ENCODE results near the gene CNPY1. TPM values are rescaled to one million over a fixed set of nuclear protein-coding genes. Genes with fewer than 3 reads are reported as not detected.
"Not testable (repeated sequence)": the region's sequence is repeated elsewhere in the genome, so short reads cannot be mapped to it uniquely, and the experiment has no call there.

CNPY1 gene
- total RNA-seq, 1 donor from 2014 or later: not detected

GRCh38 chr7:155530601-155531000 is 15.8 kb downstream of the CNPY1 start:
- no peak for DNase-seq

- no peak for DNase-seq
These were observed 16.5 kb downstream of the CNPY1 start for GRCh38 chr7:155529845-155530244.

- DNase-seq: no peak
These were observed 17.0 kb downstream of the CNPY1 start for GRCh38 chr7:155529346-155529745.

DNA sequence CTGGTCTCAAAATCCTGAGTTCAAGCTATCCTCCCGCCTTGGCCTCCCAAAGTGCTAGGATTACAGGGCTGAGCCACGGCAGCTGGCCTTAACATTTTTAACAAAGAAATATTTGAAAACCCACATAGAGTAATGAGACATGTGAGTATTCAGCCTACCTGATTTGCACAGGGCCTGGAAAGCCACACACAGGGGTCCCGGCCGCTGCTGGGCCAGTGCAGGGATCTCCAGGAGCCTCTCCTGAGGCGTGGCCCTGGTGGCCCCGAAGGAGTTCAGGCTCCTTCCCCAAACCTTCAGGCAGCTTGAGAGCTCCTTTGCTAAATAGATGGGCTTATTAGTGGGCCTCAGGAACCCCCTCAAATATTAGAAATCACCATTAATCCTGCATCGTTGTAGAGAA is 18.7 kb downstream of the CNPY1 start:
- no peak for DNase-seq

GRCh38 chr7:155526225-155526624 is 20.1 kb downstream of the CNPY1 start:
- no peak for DNase-seq

- DNase-seq: no peak
These were observed 22.3 kb downstream of the CNPY1 start for GRCh38 chr7:155524018-155524556.

DNA sequence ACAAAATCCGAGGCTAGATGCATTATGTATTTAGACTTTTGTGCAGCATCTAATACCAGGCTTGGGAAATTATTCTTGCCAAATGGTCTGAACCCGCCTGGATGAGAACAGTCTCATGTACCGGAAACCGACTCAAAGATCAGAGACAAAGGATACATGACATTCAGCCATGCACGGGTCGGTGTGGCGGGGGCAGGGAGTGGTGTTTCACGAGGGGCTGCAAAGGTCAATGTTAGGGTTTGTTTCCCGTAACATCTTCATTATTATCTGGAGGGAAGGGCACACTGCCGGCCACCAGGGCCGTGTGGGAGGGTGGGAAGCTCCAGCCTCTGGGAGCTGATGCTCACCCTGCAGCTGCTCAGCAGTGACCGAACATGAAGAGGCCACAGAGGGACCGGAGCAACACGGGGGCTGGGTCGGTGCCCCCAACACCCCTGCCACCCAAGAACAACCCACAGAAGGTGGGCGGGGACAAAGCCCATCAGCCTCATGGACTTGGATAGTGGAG is 23.1 kb downstream of the CNPY1 start:
- DNase-seq: no peak

DNA sequence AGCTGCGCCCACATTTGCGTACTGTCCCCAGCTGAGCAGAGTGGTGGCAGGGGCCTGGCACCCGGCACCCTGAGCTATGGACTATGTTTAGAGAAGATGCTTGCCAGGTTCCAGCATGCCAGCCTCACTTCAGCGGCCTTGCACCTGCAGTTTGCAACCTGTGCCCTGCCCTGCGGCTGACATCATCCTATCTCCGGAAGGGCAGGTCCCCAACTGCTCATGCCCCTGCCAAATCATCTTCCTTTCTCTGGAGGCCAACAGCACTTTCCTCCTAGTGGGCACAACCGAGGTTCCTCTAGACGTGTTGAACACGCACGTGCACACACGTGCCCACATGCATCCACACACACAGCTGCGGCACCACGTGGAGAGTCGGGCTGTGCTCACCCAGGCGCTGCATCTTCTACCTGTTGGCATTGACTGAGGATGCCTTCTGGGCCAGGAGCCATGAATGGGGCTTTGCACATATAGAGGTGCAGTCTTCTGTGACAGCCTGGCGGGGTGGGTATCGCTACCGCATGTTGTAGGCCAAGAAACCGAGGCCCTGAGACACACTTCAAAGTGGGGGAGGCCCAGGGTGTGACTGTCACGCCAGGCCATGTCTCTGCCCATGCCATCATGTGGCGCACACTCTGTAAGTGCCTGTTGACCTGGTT is 24.5 kb downstream of the CNPY1 start:
- DNase-seq: no peak

DNA sequence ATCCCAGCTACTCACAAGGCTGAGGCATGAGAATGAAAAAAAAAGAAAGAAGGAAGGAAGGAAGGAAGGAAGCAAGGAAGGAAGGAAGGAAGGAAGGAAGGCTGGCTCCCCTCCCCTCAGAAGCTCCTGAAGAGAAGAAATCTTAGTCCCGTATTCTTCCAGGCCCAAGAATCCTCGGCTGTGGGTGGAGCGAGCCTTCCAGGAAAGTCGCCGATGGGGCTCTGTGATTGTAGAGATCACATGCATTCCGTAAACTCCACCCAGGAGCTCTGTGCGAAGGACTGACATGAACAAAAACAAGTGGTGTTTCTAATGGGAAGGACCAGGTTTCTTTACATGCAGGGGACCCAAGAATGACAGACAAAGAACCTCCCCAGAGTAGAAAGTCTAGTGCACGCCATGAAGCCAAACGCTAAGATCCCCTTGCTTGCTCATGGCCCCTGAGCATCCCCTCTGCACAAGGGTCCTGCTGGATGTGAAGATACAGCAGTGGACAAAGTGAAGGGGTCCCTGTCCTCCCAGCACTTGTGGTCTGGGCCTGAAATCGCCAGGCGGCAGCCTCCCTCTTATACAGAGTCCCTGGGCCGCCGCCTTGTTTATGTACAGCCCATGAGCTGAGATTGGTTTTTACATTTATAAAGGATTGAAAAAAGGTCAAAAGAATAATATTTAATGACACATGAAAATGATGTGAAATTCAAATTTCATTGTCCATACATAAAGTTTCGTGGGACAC is 25.2 kb downstream of the CNPY1 start:
- no peak for DNase-seq

GRCh38 chr7:155520114-155520513 is 26.2 kb downstream of the CNPY1 start:
- no peak for DNase-seq

DNA sequence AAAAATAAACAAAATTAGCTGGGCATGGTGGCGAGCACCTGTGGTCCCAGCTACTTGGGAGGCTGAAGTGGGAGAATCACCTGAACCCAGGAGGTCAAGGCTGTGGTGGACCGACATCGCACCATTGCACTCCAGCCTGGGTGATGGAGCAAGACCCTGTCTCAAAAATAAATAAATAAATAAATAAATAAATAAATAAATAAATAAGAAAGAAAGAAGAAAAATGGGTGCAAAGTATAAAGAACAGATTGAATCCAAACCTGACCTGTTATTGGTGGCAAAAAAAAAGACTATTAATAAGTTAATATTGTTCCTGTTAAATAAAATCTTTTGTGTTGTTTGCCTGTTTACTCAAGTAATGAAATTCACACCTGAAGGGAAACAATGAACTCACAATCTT is 27.0 kb downstream of the CNPY1 start:
- not testable (repeated sequence) for DNase-seq

- DNase-seq: no peak
These were observed 27.7 kb downstream of the CNPY1 start for GRCh38 chr7:155518633-155519032.

GRCh38 chr7:155517969-155518368 is 28.4 kb downstream of the CNPY1 start:
- DNase-seq: no peak

GRCh38 chr7:155517452-155517851 is 28.9 kb downstream of the CNPY1 start:
- no peak for DNase-seq

DNA sequence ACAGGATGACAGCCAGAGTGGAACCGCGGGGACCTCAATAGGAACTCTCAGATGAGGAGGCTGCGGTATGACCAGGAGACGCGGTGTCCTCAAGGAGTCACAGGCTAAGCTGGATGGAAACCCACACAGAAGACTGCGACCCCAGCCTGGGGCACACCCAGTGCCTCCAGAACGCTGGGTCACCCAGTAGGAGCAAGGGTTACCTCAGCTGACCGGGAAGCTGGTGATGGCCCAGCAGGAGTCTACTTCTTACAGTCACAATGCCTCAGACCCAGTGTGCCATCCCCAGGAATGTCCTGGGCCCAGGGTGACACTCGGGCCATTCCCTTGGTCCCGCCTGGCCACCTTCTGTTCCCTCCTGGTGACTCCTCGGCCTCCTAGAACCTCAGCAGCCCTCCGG is 29.9 kb downstream of the CNPY1 start:
- DNase-seq: no peak

DNA sequence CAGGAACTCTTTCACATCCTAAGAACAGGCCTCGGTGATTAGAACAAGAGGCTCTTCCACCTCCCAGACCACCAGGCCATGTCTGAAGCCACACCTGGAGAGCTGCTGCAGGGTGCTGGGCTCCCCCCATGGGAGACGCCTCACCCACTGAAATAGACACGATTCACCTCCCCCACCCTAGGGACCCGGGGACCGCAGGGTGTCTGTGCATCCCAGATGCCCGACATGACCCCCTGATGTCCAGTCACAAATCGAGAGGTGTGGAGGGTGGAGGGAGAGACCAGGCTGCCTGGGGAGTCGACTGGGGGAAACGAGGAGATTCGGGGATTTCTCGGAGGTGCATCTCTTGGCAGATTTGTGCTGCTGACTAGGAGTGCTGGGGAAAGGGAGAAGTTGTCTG is 31.0 kb downstream of the CNPY1 start:
- DNase-seq: no peak

GRCh38 chr7:155514296-155514695 is 32.1 kb downstream of the CNPY1 start:
- DNase-seq: no peak

- no peak for DNase-seq
These were observed 32.6 kb downstream of the CNPY1 start for GRCh38 chr7:155513543-155514285.

DNA sequence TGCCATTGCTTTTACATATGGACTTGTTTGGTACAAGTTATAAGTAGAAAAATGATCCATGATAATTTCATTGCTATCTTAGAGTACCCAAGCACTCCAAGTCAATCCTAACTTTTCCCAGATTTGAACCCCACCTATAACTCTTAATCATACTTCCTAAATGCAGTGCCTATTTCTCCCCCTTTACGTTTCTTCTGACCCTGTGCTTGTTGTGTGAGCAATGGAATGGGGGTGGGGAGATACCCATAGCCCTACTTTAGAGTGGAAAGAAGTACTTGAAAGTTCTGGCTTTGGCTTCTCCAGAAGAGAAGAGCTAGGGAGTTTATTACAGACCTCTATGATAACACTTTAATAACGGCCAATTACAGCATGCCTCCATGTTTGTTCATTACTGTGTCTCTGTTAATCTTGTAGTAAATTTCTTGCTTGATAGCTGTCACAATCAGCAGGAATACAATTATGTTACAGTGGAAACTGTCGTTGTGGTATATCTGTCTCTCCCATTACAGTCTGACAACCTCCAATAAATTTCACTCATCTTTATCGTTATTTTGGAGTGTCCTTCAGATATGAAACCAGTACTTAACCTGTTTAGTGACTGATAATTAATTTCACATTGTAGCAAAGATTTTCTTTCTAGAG is 34.0 kb downstream of the CNPY1 start:
- no peak for DNase-seq

- DNase-seq: no peak
These were observed 34.7 kb downstream of the CNPY1 start for GRCh38 chr7:155511702-155511996.

DNA sequence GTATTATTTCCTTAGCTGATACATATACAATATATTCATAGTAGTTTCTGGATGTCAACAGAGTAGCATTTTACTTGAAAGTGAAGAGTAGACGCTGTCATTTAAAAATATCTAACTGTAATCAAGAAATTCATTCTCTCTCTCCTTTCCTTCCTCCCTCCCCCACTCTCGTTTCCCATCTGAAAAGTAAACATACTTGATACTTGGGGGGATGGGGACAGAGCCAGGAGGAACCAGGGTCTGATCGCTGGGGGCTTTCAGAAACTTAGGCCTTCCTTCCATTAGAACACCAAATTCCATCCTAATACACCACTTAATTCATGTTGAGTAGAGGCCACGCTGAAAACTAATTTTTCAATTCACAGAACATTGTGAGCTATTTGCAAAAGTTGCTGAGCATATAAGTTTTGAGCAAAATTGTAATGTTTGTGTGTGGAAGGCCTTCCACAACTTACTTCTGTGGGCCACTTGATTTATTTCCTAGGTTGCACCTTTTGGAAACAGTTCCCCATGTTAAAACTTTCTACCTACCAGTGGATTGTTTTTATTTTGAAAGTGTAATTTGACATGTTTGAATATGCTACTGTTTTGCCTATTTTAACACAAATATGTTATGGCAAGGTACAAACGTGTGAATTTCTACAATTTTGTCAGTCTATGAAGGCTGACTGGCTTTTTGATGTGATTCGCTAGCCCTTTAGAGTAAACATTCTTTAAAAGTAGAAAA is 35.2 kb downstream of the CNPY1 start:
- no peak for DNase-seq
